ENCODE results near the gene RASGRP2.

The RASGRP2 gene

DNA sequence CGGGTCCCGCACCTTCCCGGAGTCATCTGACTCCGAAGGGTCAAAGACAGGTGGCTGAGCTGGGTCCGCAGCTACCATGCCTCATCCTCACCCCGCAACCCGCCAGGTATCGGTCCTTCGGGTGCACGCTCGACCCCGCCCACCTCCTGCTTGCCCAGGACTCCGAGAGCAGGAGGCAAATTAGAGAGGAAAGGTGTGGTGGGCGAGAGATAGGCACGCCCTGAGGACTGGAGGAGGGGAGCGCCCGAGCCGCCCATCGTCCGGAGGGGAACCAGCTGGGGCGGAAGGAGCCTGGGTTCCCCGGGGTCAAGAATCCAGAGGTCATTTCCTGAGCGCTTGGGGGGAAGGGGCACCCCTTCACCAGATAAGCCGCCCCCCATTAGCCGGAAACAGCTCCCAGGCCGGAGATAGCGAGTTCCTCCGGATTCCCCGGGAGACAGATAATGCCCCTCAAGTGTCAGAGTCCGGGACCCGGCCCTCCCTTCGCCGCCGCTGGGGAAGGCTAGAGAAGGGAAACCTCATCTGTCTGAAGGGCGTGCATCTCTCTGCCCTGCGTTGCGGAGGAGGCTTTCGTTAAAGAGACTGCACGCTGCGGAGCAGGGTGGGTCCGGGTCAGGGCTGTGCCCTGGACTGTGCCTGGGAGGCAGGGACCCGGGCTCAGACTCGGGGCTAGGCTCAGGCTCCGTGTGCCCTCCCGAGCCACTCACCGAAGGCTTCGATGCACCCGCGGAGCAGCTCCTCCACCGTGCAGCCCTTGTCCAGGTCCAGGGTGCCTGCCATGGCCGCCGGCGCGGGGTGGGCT, 1.7 kb downstream of the RASGRP2 start:
- DNase-seq (ENCODE audit: extremely low read depth in 1 of 2, low read depth in 1 of 2), result no peak

DNA sequence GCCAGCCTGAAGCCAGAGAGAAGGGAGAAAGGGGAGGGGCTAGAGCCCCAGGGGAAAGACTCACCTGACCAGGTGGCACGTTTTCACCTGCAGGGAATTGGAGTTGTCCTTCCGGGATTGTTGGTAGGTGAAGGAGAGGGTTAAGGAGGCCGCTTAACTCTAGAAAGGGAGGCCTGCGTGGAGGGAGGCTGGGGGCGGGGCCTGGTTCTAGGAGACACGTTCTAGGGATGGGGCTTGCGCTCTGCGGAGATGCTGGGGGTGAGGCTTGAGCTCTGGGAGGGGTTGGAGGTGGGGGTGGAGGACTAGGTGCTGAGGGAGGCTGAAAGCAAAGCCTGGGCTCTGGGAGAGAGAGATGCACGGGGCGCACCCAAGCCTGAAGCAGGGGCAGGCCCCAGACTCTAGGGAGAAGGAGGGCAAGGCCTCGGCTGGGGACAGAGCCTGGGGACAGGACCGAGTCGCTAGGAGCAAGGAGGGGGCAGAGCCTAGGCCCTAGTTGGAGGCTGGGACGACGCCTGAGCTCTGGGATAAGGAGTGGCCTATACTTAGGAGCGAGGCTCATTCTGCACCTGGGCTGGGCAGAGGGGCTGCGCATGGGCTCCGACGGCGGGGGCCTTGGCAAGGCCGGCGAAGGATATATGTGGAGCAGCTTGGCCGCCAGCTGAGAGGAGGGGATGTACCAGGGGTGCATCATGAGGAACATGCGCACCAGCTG, 2.4 kb downstream of the RASGRP2 start:
- DNase-seq (ENCODE audit: extremely low read depth in 1 of 2, low read depth in 1 of 2), result no peak

DNA sequence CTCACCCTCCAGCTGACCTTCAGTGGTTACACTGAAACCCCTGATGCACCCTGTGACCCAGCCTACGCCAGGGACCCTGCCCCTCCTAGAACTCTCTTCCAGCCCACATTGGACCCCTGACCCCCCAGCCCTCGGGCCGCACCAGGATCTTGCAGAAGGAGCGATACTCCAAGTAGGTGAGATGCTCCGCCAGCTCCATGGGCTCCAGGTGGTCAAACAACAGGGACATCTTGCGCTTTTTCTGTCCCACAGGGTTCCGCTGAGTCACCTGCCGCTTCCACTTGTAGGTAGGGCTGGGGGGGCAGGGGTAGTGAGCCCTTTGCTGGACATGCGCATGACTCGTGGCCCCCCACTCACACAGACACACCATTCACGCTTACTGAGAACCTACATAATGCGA, 4.1 kb downstream of the RASGRP2 start:
- DNase-seq (ENCODE audit: extremely low read depth in 1 of 2, low read depth in 1 of 2), result no peak

DNA sequence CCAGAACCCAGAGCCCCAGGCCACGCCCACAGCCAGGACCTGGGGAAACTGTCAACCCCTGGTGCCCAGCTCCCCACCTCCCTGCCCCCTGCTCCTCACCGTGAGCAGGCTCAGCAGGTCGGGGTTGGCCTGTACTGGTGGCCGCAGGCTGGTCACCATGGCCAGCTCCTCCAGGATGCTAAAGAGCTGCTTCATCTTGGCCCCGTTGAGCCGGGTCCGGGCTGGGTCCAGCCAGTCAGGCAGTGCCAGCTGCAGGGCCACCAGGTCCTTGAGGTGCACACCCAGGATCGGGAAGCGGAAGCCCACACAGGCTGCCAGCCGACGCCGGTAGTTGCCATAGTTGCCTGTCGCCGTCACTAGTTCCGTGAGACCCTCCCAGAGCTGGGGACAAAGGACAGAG, 7.3 kb downstream of the RASGRP2 start:
- no peak for DNase-seq (ENCODE audit: extremely low read depth in 1 of 2, low read depth in 1 of 2)

DNA sequence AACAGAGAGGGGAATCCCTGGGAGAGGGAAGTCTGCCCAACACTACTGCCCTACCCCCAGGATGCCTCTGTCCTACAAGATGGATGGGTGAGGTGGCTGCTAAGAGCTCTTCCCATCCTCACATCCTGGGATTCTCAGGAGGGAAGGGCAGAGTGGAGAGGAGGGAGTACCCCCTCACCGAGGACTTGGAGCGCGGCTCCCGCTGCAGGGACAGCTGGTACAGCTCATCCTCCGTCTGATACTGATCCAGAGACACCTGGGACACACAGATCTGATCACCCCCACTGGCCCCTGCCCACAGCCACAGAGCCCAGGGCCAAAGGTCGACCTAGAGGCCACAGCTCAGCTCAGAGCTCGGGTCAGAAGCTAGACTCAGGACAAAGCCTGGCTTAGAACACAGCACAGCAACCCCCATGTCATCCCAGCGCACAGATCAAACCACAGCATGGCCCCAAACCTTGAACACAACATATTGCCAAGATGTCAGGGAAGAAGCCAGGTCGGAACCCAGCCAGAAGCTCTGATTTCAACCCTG, 8.2 kb downstream of the RASGRP2 start:
- DNase-seq (ENCODE audit: extremely low read depth in 1 of 2, low read depth in 1 of 2), result no peak

DNA sequence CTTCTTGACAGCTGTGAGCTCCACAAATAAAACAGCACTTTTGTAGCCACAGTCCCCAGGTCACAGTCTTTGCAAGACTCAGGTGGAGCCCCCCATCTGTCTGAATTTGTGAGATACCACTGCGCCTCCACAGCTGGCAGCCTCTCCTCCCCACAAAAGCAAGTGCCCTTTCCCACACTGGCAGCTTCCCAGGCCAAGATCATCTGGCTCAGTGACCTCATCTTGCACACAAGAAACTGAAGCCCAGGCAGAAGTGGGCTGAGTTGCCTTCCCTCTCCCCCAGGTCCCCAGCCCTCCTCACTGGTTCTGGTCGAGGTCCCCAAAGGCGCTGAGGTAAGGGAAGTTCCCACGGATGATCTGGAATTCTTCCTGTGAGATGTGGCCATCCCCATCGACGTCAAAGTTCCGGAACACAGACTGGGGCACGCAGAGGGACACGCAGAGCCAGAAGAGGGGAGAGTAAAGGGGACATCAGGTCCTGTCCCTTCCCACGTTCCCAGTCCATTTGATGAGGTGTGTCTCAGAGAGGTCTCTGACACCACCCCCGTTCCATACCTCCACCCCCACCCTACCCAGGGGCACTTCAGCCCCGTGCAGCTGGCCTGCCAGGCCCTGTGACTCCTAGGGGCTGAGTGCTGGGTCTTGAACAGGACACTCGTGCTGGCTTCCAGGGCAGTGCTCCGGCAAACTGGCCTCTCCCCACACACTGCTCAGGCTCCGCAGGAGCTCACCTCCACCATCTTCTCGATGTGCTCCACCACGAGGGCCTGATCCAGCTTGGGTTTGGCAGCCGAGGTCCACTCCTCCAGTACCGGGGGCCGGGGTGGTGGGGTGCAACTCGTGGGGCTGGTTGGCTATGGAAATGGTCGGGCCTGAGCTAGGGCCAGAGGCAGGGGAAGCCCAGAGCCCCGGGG, 8.9 kb downstream of the RASGRP2 start:
- DNase-seq (ENCODE audit: extremely low read depth in 1 of 2, low read depth in 1 of 2), result no peak

DNA sequence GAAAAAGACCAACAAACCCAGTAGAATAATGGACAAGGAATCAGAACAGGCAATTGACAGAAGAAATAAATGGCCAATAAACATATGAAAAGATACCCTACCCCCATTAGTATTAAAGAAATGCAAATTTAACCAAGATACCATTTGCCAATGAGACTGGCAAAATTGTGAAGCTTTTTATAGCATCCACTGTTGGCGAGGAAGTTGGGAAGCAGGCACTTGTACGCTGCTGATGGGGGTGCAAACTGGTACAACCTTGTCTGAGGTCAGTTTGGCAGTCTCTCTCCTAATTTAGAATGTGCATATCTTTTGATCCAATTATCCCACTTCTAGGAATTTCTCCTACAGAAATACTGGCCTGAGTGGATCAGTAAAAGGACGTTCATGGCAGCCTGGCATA, 12.3 kb downstream of the RASGRP2 start:
- DNase-seq (ENCODE audit: extremely low read depth in 1 of 2, low read depth in 1 of 2), result no peak

DNA sequence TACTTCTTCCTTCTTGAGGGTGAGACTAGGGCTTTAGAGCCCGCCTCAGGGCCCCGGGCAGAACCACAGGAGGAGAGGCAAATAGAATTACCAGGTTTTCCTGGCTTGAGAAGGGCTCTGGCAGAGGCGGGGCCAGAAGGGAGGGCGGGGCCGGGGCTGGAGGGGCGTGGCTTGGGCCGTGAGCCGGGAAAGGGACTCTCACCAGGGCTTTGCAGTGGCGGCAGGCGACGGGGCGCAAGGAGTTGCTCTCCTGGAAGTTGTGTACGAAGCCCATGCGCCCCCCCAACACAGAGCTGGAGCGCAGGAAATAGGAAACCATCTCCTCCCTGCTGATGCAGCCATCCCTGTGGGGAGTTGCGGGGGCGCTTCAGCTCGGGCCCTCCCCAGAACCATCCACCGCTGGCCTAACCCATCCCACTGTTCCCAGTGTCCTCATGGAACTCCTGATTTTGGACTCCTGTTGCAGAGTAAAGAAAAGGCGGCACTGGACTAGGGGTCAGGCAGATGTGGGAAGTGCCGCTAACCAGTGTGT, 14.0 kb downstream of the RASGRP2 start:
- no peak for DNase-seq (ENCODE audit: extremely low read depth in 1 of 2, low read depth in 1 of 2)

DNA sequence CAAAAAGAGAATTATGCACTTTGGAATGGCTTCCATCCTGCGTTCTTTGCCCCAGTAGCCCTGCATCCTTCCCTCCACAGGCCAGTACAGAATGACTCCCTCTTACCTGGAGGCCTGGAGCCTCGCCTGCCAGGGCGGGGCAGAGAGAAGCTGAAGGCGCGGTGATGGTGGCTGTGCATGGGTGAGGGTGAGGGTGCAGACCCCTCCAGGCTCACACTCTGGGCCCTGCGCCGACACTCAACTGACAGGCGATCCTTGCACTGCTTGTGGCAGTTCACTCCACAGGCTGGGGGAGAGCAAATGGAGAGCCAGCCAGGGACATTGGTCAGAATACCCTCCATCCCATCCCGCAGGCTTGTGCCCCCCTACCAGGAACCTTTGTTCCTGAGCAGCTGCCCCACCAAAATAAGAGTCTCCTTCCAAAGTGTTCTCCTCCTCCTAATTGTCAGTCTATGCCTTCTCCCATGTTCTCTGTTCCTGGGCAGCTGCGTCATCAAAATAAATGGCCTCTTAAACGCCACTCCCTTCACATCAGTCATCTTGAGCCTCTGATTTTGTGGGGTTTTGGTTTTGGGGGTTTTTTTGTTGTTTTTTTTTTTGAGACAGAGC, 15.1 kb downstream of the RASGRP2 start:
- no peak for DNase-seq (ENCODE audit: extremely low read depth in 1 of 2, low read depth in 1 of 2)

DNA sequence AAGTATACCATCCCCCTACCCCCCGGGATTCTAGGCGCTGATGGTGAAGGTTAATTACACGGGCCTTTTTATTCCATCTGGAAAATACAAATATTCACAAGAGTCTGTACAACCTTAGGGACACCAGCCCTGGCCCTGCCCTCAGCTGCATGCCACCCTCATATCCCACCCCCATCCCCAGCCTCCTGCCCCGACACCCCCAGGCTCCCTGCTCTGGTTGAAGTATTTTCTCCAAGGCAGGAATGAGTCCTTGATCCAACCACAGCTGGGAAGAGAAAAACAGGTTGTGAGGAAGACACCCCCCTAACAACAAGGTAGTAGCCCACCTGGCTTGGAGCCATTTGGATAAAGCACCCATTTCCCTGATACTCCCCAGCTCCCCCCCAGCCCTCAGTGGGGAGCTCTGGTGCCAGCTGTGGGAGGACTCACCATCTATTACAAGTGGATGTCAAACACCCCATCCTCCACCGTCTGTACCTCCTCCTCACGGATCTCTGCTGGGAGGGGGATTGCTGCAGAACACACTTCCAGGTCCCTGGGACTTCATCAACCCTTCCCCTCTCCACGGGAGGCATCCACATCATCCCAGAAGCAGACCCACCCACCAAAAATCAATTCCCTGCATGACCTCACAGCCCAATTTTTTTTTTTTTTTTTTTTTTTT, 16.9 kb downstream of the RASGRP2 start:
- DNase-seq (ENCODE audit: extremely low read depth in 1 of 2, low read depth in 1 of 2), result no peak

DNA sequence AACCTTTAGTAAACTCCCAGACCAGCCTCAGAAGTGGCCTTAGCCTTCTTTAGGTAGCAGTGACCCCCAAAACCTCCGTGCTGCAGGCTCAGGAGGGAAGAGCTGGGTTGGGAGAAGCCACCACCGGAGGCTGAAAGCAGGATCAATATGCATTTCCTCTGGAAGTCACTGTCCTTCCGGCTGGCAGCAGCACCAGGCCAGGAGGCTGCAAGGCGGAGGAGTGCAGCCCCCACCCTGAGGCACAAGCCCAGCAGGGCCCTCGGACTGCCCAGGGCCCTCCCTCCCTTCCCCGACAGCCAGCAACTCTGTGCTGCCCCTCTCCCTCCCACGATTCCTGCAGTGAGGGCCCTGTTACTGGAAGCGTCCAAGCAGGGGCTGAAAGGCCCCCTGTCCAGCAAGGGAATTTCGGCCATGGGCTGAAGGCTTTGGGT, 17.7 kb downstream of the RASGRP2 start:
- DNase-seq (ENCODE audit: extremely low read depth in 1 of 2, low read depth in 1 of 2), result no peak

DNA sequence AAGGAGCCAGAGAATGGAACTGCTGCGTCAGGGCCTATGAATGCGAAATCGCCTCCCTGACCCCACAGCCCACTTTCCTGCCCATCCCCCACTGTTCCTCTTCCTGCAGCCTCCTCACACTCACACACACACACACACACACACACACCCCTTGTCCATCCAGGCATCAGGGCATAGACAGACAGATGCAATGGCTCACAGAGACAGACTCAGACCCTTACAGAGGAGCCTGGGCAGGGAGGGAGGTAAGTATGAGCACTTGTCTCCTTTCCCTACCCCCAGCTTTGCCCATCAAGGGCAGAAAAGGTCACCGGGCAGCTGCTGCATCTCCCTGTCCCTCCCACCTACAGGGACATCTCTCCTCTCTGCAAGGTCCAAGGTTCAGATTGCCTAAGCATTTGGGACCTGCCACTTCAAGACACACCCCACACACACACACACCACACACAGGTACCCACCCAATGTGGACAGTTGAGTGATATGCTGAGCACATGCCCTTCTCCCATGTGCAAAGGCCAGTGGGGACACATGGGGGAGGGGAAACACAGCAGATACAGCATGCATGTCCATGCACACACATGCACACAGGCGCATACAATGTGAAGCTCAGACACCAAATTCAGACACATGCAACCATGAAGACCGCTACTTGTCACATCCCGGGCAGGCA, 18.9 kb downstream of the RASGRP2 start:
- no peak for DNase-seq (ENCODE audit: extremely low read depth in 1 of 2, low read depth in 1 of 2)

DNA sequence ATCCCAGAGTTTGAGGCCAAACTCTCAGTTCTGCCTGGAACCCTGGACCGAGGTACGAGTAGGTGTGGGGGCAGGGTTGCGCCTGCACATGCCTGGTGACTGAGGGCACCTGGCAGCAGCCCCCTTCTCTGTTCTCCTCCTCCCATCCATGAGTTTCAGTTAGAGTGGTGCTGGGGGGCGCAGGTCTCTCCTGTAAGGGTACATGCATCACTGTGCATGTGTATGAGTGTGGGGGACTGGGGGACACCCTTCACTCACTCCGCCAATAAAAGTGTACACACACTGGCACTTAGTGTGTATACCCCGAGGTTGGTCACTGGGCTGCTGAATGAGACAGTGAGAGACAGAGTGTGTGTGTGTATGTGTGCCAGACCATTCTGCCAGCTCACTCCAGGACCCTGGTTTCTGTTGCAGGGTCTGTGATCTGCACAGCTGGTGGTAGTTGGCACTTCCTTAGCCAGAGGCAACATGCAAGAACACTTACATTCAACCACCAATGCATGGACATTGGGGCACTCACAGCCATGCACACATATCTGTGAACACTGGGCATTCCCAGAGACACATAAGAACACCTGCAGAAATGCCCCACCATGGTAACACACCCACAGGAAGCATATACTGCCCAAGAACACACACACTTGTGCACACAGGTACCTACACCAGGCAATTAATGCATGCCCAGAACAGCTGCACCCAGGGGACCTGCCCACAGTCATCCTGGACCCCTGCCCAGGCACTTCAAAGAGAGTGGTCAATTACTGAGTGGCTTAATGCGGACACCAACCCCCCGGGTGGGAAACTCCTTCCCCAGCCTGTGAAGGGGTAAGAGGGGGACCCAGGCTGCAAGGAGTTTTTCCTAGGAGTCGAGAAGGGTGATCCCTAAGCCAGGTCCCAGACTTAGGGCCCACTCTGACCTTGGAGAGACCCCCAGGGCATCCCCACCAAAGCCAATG, 19.8 kb downstream of the RASGRP2 start:
- DNase-seq (ENCODE audit: extremely low read depth in 1 of 2, low read depth in 1 of 2), result no peak

DNA sequence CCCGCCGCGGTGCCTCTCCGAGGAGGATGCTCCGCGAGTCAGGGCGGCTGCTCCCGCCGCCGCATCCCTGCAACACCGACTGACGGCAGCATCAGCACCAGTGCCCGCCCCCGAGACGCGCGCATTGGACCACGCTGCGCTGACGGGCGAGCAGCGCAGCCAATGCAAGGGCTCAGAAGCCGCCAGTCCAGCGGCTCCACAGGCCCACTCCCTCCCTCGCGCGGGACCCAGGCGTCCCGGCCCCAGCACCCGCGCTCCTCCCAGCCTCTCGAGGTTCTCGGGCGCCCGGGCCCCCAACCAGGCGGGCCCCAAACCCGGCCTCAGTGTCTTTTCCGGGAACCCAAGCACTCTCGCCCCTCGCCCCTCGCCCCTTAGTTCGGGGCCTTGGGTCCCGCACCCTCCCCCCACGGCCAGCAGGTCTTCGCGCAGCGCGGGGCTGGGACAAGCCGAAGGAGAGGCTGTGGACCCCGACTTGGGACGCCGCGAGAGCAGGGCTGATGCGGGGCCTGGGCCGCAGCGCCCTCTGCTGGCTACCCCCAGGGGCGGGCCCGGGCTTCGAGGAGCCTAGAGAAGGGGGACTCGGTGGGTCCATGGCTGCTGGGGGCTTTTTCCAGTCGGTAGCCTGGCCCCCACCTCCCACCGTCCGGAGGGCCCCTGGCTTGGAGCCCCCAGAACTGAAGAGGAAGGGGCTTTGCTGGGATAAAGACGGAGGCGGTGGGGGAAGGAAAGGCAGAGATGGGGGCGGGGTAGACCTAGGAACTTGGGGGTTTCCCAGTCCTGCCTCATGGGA, 20.6 kb downstream of the RASGRP2 start, which contains the start of gene NRXN2:
Gene NRXN2, minus strand, starts transcription at position 81 of the 790 bp plus-strand sequence. CDS start 9,498 bp downstream, outside the sequence.
- DNase-seq (ENCODE audit: extremely low read depth in 1 of 2, low read depth in 1 of 2), result peak in 1 of 2 donors; percentile 72

DNA sequence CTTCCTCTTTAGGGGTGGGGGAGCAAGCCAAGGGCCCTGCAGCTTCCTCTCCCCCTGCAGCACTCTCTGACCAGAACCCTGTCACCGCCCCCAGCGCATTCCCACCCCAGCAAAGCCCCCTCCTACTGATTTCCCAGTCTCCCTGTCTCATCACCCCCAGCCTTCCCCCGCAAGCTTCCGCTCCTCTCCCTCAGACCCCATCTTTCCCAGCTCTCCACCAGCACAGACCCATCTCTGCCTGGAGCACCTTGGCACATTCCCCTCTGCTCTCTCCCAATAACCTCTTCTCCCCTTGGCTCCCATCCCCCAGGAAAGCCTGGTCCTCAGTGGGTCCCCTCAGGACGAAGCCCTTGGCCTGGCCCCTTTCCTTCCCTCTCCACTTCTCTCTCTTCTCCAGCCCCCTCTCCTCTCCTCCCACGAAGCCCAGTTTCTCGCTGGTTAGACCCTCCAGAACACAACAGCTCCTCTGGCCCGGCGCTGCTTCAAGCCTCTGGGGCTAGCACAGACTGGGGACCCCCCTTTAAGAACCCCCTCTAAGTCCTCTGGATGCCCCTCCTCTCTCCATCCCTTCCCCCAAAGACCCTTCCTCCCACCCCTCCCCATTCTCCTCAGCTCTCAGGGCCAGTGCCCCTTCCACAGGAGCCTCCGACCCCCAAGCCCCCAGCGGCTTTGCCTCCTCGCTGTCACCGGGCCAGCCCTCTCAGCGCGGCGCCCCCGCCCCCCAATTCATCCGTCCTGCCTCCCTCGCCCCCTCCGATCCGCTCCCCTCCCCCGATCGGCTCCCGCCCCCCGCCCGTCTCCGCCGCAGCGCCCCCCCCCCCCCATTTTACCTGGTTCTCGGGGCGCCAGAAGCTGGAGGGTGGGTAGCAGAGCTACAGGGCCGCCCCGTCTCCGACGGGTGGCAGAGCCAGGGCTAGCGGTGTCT, 21.5 kb downstream of the RASGRP2 start:
- no peak for DNase-seq (ENCODE audit: extremely low read depth in 1 of 2, low read depth in 1 of 2)

DNA sequence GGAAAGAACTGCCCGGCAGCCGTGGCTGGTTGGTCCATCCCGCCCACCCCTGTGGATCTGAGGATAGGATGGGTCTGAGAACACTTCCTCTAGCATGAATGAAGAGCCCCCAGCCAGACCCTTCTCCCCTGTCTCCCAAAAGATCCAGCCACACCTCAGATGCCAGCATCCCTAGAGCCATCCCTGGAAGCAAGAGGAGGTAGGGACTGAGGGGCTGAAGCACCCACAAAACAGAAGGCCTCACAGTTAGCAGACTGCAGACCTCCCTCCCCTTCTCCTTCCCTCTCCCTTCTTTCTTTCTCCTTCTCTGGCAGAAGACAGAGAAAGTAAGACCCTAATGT, 22.6 kb downstream of the RASGRP2 start:
- DNase-seq (ENCODE audit: extremely low read depth in 1 of 2, low read depth in 1 of 2), result no peak

Measured in activated CD8-positive, alpha-beta memory T cell treated with anti-CD3 and anti-CD28 coated beads for 1 hour (primary cell).